Endothelial cell (in vitro differentiated cells): ENCODE data around the gene TREX2. TPM values are rescaled to one million over a fixed set of nuclear protein-coding genes. Genes with fewer than 3 reads are reported as not detected.

Experiments
- DNase-seq: peaks from one replicate; pipeline ENCODE4 v3.0.0; 2021; ENCODE audit warnings: low spot score
- H3K27ac Mint-ChIP-seq: one replicate; pipeline ENCODE4 v1.8.0; 2021; ENCODE audit warnings: mixed read lengths, inconsistent platforms; ENCODE audit not compliant: unreplicated experiment
- H3K27me3 Mint-ChIP-seq: one replicate; pipeline ENCODE4 v1.8.0; 2021; ENCODE audit warnings: mild to moderate bottlenecking, moderate library complexity, mixed read lengths, inconsistent platforms; ENCODE audit not compliant: unreplicated experiment
- H3K36me3 Mint-ChIP-seq: one replicate; pipeline ENCODE4 v1.8.0; 2021; ENCODE audit warnings: mild to moderate bottlenecking, low read depth, mixed read lengths, inconsistent platforms; ENCODE audit not compliant: unreplicated experiment
- H3K4me1 Mint-ChIP-seq: one replicate; pipeline ENCODE4 v1.8.0; 2021; ENCODE audit warnings: mild to moderate bottlenecking, mixed read lengths, inconsistent platforms; ENCODE audit not compliant: unreplicated experiment
- H3K4me3 Mint-ChIP-seq: one replicate; pipeline ENCODE4 v1.8.0; 2021; ENCODE audit warnings: mild to moderate bottlenecking, mixed read lengths, inconsistent platforms; ENCODE audit not compliant: unreplicated experiment
- H3K9me3 Mint-ChIP-seq: one replicate; pipeline ENCODE4 v1.8.0; 2021; ENCODE audit warnings: mixed read lengths, inconsistent platforms; ENCODE audit not compliant: unreplicated experiment
- CTCF ChIP-seq: fragments of 200-600 bp; sonication (generic); IDR thresholded peaks from one replicate; pipeline ENCODE4 v1.5.0; 2021; ENCODE audit warnings: antibody characterized with exemption; ENCODE audit not compliant: unreplicated experiment
- total RNA-seq: library from RNA; stranded (reverse); fragmentation: NEBNext Ultra II Directional; extraction: Animal tissue kit (Norgen Biotek cat#: 25700); gene quantifications from one replicate; pipeline ENCODE4 v1.2.1, GENCODE V29; 2021; ENCODE audit not compliant: unreplicated experiment

Gene TREX2
- total RNA-seq, 1 donor from 2014 or later = 1.5 TPM

DNA sequence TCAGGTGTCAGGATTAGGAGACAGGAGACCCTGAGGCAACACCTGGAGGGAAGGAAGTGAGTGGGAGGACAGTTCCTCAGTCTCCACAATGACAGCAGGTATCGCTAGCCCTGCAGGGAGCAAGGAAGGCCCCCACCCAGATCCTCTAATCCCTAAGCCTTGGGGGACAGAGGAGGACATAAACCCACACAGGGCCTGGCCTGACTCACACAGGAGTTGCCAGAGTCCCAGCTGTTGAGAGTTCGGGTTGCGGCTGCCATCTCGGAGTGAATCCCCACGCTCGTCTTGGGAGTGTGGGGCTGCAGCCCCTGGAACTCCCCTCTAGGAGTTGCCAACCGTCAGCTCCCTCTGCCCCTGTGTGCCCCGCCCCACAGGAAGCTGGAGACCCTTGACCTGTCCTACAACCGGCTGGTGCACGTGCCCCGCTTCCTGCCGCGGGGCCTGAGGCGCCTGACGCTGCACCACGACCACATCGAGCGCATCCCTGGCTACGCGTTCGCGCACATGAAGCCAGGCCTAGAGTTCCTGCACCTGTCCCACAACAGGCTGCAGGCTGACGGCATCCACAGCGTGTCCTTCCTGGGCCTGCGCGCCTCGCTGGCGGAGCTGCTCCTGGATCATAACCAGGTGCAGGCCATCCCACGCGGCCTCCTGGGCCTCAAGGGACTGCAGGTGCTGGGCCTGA, 39.7 kb upstream of the TREX2 start:
- DNase-seq = no peak
- Mint-ChIP-seq H3K9me3 (no peaks in the 10 kb centered on the region), H3K4me1 (peaks cover 7% of the 10 kb centered on the region), H3K36me3 (no peaks in the 10 kb centered on the region), H3K27me3 (peaks cover 1% of the 10 kb centered on the region), H3K4me3 (no peak overlapping the region), H3K27ac (no peak overlapping the region)
- TF ChIP-seq CTCF = no peak

- DNase-seq = no peak
- H3K9me3 Mint-ChIP-seq = no peaks in the 10 kb centered on the region
- no peaks in the 10 kb centered on the region for H3K27me3 Mint-ChIP-seq
- H3K27ac Mint-ChIP-seq = no peak overlapping the region
- H3K4me3 Mint-ChIP-seq = no peak overlapping the region
- H3K4me1 Mint-ChIP-seq = peaks cover 10% of the 10 kb centered on the region
- TF ChIP-seq CTCF = no peak
- no peaks in the 10 kb centered on the region for H3K36me3 Mint-ChIP-seq
Measured at GRCh38 chrX:153482376-153483015, 36.6 kb upstream of the TREX2 start.

- DNase-seq = no peak
- no peaks in the 10 kb centered on the region for H3K27me3 Mint-ChIP-seq
Measured at GRCh38 chrX:153481043-153481442, 35.2 kb upstream of the TREX2 start.

GRCh38 chrX:153478746-153479145, 32.9 kb upstream of the TREX2 start:
- Mint-ChIP-seq H3K27ac (no peak overlapping the region), H3K4me1 (peaks cover 19% of the 10 kb centered on the region), H3K36me3 (no peaks in the 10 kb centered on the region), H3K4me3 (no peak overlapping the region), H3K27me3 (peaks cover 2% of the 10 kb centered on the region), H3K9me3 (no peaks in the 10 kb centered on the region)
- DNase-seq = no peak
- no peak for TF ChIP-seq CTCF

More at GRCh38 chrX:153481043-153481442, 35.2 kb upstream of the TREX2 start:
- Mint-ChIP-seq H3K4me3 (no peak overlapping the region), H3K9me3 (no peaks in the 10 kb centered on the region), H3K27ac (no peak overlapping the region), H3K4me1 (peaks cover 15% of the 10 kb centered on the region), H3K36me3 (no peaks in the 10 kb centered on the region)
- no peak for TF ChIP-seq CTCF

DNA sequence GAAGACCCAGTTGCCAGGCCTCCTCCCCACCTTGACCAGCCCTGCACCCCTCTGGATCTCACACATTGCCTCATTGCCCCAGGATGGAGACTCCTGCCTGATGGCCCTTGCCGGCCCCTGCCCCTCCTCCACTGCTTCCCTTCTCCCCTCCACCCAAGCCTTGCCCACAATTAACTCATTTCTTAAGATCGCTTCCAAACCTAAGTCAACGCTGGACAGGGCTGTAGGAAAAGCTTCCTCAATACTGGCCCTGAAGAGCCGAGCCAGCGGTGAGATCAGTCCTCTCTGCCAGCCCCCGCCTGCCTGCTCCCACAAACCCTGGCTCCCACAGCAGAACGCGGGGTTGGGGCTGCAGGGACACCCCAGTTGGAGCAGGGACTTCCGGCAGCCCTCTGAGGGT, 32.0 kb upstream of the TREX2 start:
- peaks cover 2% of the 10 kb centered on the region for H3K27me3 Mint-ChIP-seq
- no peaks in the 10 kb centered on the region for H3K9me3 Mint-ChIP-seq
- no peak for DNase-seq
- peaks cover 22% of the 10 kb centered on the region for H3K4me1 Mint-ChIP-seq
- H3K27ac Mint-ChIP-seq = peak overlapping the region; percentile 18
- no peaks in the 10 kb centered on the region for H3K36me3 Mint-ChIP-seq
- TF ChIP-seq CTCF = no peak
- no peak overlapping the region for H3K4me3 Mint-ChIP-seq
